Measurements from ENCODE around the gene CEP112.

DNA sequence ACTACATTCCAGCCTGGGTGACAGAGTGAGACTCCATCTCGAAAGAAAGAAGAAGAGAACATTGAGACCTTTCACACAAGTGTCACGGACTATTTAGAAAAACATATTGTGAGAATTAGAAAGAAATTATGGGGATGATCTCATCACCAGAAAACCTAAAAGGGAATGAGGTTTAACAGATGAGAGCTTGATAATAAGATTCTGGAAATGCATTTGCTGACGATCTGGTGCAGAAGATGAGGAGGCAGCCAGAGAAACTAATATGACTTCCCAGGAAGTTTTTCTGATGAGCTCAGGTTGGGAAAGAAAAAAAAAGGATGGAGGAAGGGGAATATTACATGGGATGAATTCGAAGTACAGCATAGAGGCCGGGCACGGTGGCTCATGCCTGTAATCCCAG is 48.1 kb upstream of the CEP112 start:
- TF ChIP-seq POLR2A (IDR thresholded peaks at IDR 0.05; ENCODE audit: low read length) (no peak), GATA1 (IDR thresholded peaks at IDR 0.05; ENCODE audit: low read depth, low read length) (no peak)

Data from erythroblast (primary cell).